Measurements from ENCODE around the gene SDHD. TPM values are rescaled to one million over a fixed set of nuclear protein-coding genes. Genes with fewer than 3 reads are reported as not detected.
A peak's percentile ranks its signal among the peaks of the same experiment; 100 is the strongest.

The SDHD gene
- total and polyA plus RNA-seq, 9 of the 15 experiments (the other 6 are each of a cell fraction or from before 2014, with no cell fraction given): 150 to 1,225 (median 215) TPM

GRCh38 chr11:112044961-112045360 lies 41.7 kb upstream of the SDHD start (continued):
- TF ChIP-seq ELF2 (CRISPR knock-in tag; IDR thresholded peaks at IDR 0.05) (no peak), ZNF280B (CRISPR knock-in tag; IDR thresholded peaks at IDR 0.05) (no peak), ARID1B (IDR thresholded peaks at IDR 0.05) (peak; percentile 93), NFE2 (IDR thresholded peaks at IDR 0.05; ENCODE audit: low read depth) (peak; percentile 87), ATF6 (CRISPR knock-in tag; IDR thresholded peaks at IDR 0.05) (no peak), PYGO2 (tag; IDR thresholded peaks at IDR 0.05) (no peak), SMARCA5 (IDR thresholded peaks at IDR 0.05) (no peak), TARDBP (IDR thresholded peaks at IDR 0.05) (no peak), HNRNPK (IDR thresholded peaks at IDR 0.05; ENCODE audit: low read depth, low read length, poor library complexity, severe bottlenecking) (no peak), SMC3 (conservative IDR thresholded peaks at IDR 0.05; ENCODE audit: insufficient read depth, low read depth, low read length) (no peak), SUPT5H (IDR thresholded peaks at IDR 0.05) (no peak), ZNF282 (CRISPR knock-in tag; IDR thresholded peaks at IDR 0.05) (no peak), CREM (IDR thresholded peaks at IDR 0.05; ENCODE audit: low read depth) (peak; percentile 10; the same call in 1 of the 2 replicates), CBFA2T3 (IDR thresholded peaks at IDR 0.05) (peak; percentile 91), ZNF507 (tag; conservative IDR thresholded peaks at IDR 0.05) (no peak), TOE1 (IDR thresholded peaks at IDR 0.05; ENCODE audit: borderline replicate concordance) (no peak), TOE1 (CRISPR knock-in tag; IDR thresholded peaks at IDR 0.05; ENCODE audit: borderline replicate concordance, low read depth) (no peak), TRIM24 (IDR thresholded peaks at IDR 0.05) (peak; percentile 62 to 76), ZNF589 (CRISPR knock-in tag; IDR thresholded peaks at IDR 0.05; ENCODE audit: low read depth) (no peak), MBD2 (IDR thresholded peaks at IDR 0.05; ENCODE audit: borderline replicate concordance, low read depth) (no peak), NEUROD1 (IDR thresholded peaks at IDR 0.05; ENCODE audit: borderline replicate concordance, low read depth, low read length, partially characterized antibody) (no peak), ATF1 (CRISPR knock-in tag; IDR thresholded peaks at IDR 0.05) (no peak), ATF1 (tag; IDR thresholded peaks at IDR 0.05) (0 out of 2 replicates have a peak, but pooled peaks have one; percentile 16)
- TF ChIP-seq, protein P1, sequence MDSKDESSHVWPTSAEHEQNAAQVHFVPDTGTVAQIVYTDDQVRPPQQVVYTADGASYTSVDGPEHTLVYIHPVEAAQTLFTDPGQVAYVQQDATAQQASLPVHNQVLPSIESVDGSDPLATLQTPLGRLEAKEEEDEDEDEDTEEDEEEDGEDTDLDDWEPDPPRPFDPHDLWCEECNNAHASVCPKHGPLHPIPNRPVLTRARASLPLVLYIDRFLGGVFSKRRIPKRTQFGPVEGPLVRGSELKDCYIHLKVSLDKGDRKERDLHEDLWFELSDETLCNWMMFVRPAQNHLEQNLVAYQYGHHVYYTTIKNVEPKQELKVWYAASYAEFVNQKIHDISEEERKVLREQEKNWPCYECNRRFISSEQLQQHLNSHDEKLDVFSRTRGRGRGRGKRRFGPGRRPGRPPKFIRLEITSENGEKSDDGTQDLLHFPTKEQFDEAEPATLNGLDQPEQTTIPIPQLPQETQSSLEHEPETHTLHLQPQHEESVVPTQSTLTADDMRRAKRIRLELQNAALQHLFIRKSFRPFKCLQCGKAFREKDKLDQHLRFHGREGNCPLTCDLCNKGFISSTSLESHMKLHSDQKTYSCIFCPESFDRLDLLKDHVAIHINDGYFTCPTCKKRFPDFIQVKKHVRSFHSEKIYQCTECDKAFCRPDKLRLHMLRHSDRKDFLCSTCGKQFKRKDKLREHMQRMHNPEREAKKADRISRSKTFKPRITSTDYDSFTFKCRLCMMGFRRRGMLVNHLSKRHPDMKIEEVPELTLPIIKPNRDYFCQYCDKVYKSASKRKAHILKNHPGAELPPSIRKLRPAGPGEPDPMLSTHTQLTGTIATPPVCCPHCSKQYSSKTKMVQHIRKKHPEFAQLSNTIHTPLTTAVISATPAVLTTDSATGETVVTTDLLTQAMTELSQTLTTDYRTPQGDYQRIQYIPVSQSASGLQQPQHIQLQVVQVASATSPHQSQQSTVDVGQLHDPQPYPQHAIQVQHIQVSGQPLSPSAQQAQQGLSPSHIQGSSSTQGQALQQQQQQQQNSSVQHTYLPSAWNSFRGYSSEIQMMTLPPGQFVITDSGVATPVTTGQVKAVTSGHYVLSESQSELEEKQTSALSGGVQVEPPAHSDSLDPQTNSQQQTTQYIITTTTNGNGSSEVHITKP (IDR thresholded peaks at IDR 0.05; ENCODE audit: partially characterized antibody): no peak
- TF ChIP-seq, protein P2, sequence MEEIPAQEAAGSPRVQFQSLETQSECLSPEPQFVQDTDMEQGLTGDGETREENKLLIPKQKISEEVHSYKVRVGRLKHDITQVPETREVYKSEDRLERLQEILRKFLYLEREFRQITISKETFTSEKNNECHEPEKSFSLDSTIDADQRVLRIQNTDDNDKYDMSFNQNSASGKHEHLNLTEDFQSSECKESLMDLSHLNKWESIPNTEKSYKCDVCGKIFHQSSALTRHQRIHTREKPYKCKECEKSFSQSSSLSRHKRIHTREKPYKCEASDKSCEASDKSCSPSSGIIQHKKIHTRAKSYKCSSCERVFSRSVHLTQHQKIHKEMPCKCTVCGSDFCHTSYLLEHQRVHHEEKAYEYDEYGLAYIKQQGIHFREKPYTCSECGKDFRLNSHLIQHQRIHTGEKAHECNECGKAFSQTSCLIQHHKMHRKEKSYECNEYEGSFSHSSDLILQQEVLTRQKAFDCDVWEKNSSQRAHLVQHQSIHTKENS (CRISPR knock-in tag; IDR thresholded peaks at IDR 0.05): no peak

Data from K562 (cell line).